IPS-20b (cell line): ENCODE results near the gene MORN1.
A peak's percentile ranks its signal among the peaks of the same experiment; 100 is the strongest.

Experiments used
- H3K27ac ChIP-seq: one replicate; pipeline ENCODE4 v1.5.1; 2013; ENCODE audit warnings: low read length
- H3K27me3 ChIP-seq: 2 replicates; pipeline ENCODE4 v1.6.1; 2013; ENCODE audit warnings: mild to moderate bottlenecking, low read length, inconsistent platforms; ENCODE audit not compliant: insufficient read depth
- H3K36me3 ChIP-seq: 2 replicates; pipeline ENCODE4 v1.6.1; 2013; ENCODE audit warnings: low read depth, mild to moderate bottlenecking, inconsistent platforms, low read length, moderate library complexity; ENCODE audit not compliant: insufficient read depth
- H3K4me1 ChIP-seq: 2 replicates; pipeline ENCODE4 v1.6.1; 2013; ENCODE audit warnings: mild to moderate bottlenecking, control low read depth, inconsistent platforms, low read length, moderate library complexity; ENCODE audit not compliant: insufficient read depth
- H3K4me3 ChIP-seq: 2 replicates; pipeline ENCODE4 v1.5.1; 2013; ENCODE audit warnings: mild to moderate bottlenecking, low read length, inconsistent platforms
- H3K9ac ChIP-seq: 2 replicates; pipeline ENCODE4 v1.6.1; 2013; ENCODE audit warnings: low read depth, mild to moderate bottlenecking, inconsistent platforms, low read length, moderate library complexity
- H3K9me3 ChIP-seq: 2 replicates; pipeline ENCODE4 v1.6.1; 2013; ENCODE audit warnings: mild to moderate bottlenecking, low read depth, low read length, inconsistent platforms; ENCODE audit not compliant: insufficient read depth

The MORN1 gene

GRCh38 chr1:2288311-2288710 lies 103.0 kb downstream of the MORN1 start:
- H3K4me1 ChIP-seq, result peaks cover 9% of the 10 kb centered on the region
- H3K27ac ChIP-seq, result no peak overlapping the region

GRCh38 chr1:2287649-2288048 lies 103.7 kb downstream of the MORN1 start:
- Histone ChIP-seq H3K27ac (no peak overlapping the region), H3K36me3 (no peaks in the 10 kb centered on the region), H3K9ac (no peak overlapping the region), H3K4me3 (no peak overlapping the region), H3K4me1 (peaks cover 9% of the 10 kb centered on the region), H3K9me3 (no peaks in the 10 kb centered on the region), H3K27me3 (no peaks in the 10 kb centered on the region)

More at GRCh38 chr1:2288311-2288710, 103.0 kb downstream of the MORN1 start:
- H3K4me3 ChIP-seq, result no peak overlapping the region
- H3K27me3 ChIP-seq, result no peaks in the 10 kb centered on the region
- no peak overlapping the region for H3K9ac ChIP-seq
- no peaks in the 10 kb centered on the region for H3K36me3 ChIP-seq
- no peaks in the 10 kb centered on the region for H3K9me3 ChIP-seq

- Histone ChIP-seq H3K27me3 (no peaks in the 10 kb centered on the region), H3K36me3 (no peaks in the 10 kb centered on the region), H3K4me1 (peaks cover 9% of the 10 kb centered on the region), H3K9me3 (no peaks in the 10 kb centered on the region), H3K27ac (no peak overlapping the region), H3K4me3 (no peak overlapping the region), H3K9ac (no peak overlapping the region)
Observed at GRCh38 chr1:2286923-2287322, 104.4 kb downstream of the MORN1 start.

- Histone ChIP-seq H3K27me3 (no peaks in the 10 kb centered on the region), H3K4me3 (no peak overlapping the region), H3K36me3 (no peaks in the 10 kb centered on the region), H3K4me1 (peaks cover 6% of the 10 kb centered on the region), H3K27ac (no peak overlapping the region), H3K9me3 (no peaks in the 10 kb centered on the region), H3K9ac (no peak overlapping the region)
Observed at GRCh38 chr1:2284932-2285331, 106.4 kb downstream of the MORN1 start.

- no peak overlapping the region for H3K27ac ChIP-seq
- H3K4me1 ChIP-seq, result peaks cover 10% of the 10 kb centered on the region
Observed at GRCh38 chr1:2283991-2284895, 107.1 kb downstream of the MORN1 start.

GRCh38 chr1:2283371-2283990 lies 107.9 kb downstream of the MORN1 start:
- peaks cover 10% of the 10 kb centered on the region; the same call in 1 of the 2 replicates for H3K4me1 ChIP-seq
- H3K9me3 ChIP-seq, result no peaks in the 10 kb centered on the region
- no peaks in the 10 kb centered on the region for H3K27me3 ChIP-seq
- H3K4me3 ChIP-seq, result no peak overlapping the region
- no peaks in the 10 kb centered on the region for H3K36me3 ChIP-seq
- no peak overlapping the region for H3K27ac ChIP-seq
- no peak overlapping the region for H3K9ac ChIP-seq

More at GRCh38 chr1:2283991-2284895, 107.1 kb downstream of the MORN1 start:
- Histone ChIP-seq H3K4me3 (no peak overlapping the region), H3K9ac (no peak overlapping the region), H3K36me3 (no peaks in the 10 kb centered on the region), H3K9me3 (no peaks in the 10 kb centered on the region), H3K27me3 (no peaks in the 10 kb centered on the region)

- Histone ChIP-seq H3K9me3 (no peaks in the 10 kb centered on the region), H3K27me3 (no peaks in the 10 kb centered on the region), H3K36me3 (peaks cover 2% of the 10 kb centered on the region; the same call in 1 of the 2 replicates), H3K4me3 (no peak overlapping the region), H3K4me1 (peaks cover 15% of the 10 kb centered on the region; the same call in 1 of the 2 replicates), H3K27ac (no peak overlapping the region), H3K9ac (no peak overlapping the region)
Observed at GRCh38 chr1:2282556-2283270, 108.6 kb downstream of the MORN1 start.

GRCh38 chr1:2279817-2280216 lies 111.5 kb downstream of the MORN1 start:
- Histone ChIP-seq H3K27ac (peak overlapping the region; percentile 44), H3K4me1 (peaks cover 30% of the 10 kb centered on the region)

GRCh38 chr1:2279210-2279639 lies 112.1 kb downstream of the MORN1 start:
- Histone ChIP-seq H3K9me3 (no peaks in the 10 kb centered on the region), H3K4me1 (peaks cover 30% of the 10 kb centered on the region), H3K36me3 (peaks cover 7% of the 10 kb centered on the region; the same call in 1 of the 2 replicates), H3K27ac (peak overlapping the region; percentile 6), H3K9ac (peak overlapping the region; percentile 70; the same call in 1 of the 2 replicates), H3K4me3 (peak overlapping the region; percentile 35; the same call in 1 of the 2 replicates), H3K27me3 (no peaks in the 10 kb centered on the region)

More at GRCh38 chr1:2279817-2280216, 111.5 kb downstream of the MORN1 start:
- H3K36me3 ChIP-seq, result peaks cover 7% of the 10 kb centered on the region; the same call in 1 of the 2 replicates
- no peaks in the 10 kb centered on the region for H3K9me3 ChIP-seq
- H3K4me3 ChIP-seq, result no peak overlapping the region; the same call in 1 of the 2 replicates
- H3K27me3 ChIP-seq, result no peaks in the 10 kb centered on the region
- H3K9ac ChIP-seq, result peak overlapping the region; percentile 26; the same call in 1 of the 2 replicates

GRCh38 chr1:2278591-2279209 lies 112.7 kb downstream of the MORN1 start:
- Histone ChIP-seq H3K4me3 (peak overlapping the region; percentile 35; the same call in 1 of the 2 replicates), H3K36me3 (peaks cover 7% of the 10 kb centered on the region; the same call in 1 of the 2 replicates), H3K27ac (peak overlapping the region; percentile 6), H3K27me3 (no peaks in the 10 kb centered on the region), H3K4me1 (peaks cover 30% of the 10 kb centered on the region), H3K9me3 (no peaks in the 10 kb centered on the region), H3K9ac (peak overlapping the region; percentile 70)
